Neural crest cell (in vitro differentiated cells): ENCODE results near the gene SLC17A3. TPM values are rescaled to one million over a fixed set of nuclear protein-coding genes. Genes with fewer than 3 reads are reported as not detected.

Experiments used
- DNase-seq: peaks from one replicate; pipeline ENCODE4 v3.0.0; 2021; ENCODE audit warnings: low read depth, mixed read lengths, low spot score
- H3K27ac Mint-ChIP-seq: one replicate; pipeline ENCODE4 v1.8.0; 2021; ENCODE audit warnings: mild to moderate bottlenecking, mixed read lengths; ENCODE audit not compliant: unreplicated experiment
- H3K27me3 Mint-ChIP-seq: 2 replicates; pipeline ENCODE4 v1.8.0; 2021; ENCODE audit warnings: low read depth, mild to moderate bottlenecking, mixed read lengths
- H3K36me3 Mint-ChIP-seq: 2 replicates; pipeline ENCODE4 v1.8.0; 2021; ENCODE audit warnings: low read depth, mild to moderate bottlenecking, mixed read lengths
- H3K4me1 Mint-ChIP-seq: 2 replicates; pipeline ENCODE4 v1.8.0; 2021; ENCODE audit warnings: mixed read lengths
- H3K4me3 Mint-ChIP-seq: one replicate; pipeline ENCODE4 v1.8.0; 2021; ENCODE audit warnings: mild to moderate bottlenecking, mixed read lengths
- H3K9me3 Mint-ChIP-seq: 2 replicates; pipeline ENCODE4 v1.8.0; 2021; ENCODE audit warnings: mixed read lengths
- total RNA-seq: library from RNA; stranded (reverse); gene quantifications from 2 replicates; pipeline ENCODE4 v1.2.1, GENCODE V29; 2021
- TF ChIP-seq, protein P1 (sequence below): fragments of 200-600 bp; sonication (generic); conservative IDR thresholded peaks from 2 replicates; pipeline ENCODE4 v1.5.0; 2021; ENCODE audit warnings: antibody characterized with exemption, mild to moderate bottlenecking

Gene SLC17A3
- total RNA-seq, 1 donor from 2014 or later, result not detected

DNA sequence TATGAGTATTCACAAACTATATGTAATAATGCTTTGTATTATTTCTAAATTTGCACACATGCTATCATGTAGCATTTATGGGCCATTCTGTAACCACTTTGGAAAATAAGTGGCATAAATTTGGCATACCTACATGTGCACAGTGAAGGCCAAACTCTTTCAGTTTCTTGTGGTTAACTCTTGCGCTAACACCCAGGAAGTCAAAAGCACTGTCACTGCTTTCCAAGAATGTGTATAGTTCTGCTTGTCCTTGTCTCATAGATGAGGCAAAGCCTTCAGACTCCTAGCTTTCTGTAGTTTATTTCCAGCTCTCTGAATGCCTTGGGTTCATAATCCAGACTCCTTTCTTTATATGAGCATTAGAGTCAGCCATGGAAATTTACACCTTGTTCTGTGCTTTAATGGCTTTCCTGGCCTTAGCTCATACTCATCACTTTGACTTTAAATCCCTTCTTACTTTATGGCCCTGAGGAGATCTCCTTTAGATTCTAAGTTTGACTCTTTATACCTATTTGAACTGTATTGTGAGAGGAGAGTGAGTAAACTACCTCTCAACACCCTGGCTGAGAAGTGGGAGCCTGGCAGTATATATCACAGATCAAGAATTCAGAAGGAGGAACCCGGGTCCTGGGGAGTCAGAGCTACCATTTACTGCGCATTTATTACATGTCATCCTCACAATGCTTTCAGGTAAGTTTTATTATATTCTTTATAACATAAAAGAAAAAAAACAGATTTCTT, 949 bp upstream of the SLC17A3 start:
- no peaks in the 10 kb centered on the region for H3K36me3 Mint-ChIP-seq
- TF ChIP-seq, protein P1, sequence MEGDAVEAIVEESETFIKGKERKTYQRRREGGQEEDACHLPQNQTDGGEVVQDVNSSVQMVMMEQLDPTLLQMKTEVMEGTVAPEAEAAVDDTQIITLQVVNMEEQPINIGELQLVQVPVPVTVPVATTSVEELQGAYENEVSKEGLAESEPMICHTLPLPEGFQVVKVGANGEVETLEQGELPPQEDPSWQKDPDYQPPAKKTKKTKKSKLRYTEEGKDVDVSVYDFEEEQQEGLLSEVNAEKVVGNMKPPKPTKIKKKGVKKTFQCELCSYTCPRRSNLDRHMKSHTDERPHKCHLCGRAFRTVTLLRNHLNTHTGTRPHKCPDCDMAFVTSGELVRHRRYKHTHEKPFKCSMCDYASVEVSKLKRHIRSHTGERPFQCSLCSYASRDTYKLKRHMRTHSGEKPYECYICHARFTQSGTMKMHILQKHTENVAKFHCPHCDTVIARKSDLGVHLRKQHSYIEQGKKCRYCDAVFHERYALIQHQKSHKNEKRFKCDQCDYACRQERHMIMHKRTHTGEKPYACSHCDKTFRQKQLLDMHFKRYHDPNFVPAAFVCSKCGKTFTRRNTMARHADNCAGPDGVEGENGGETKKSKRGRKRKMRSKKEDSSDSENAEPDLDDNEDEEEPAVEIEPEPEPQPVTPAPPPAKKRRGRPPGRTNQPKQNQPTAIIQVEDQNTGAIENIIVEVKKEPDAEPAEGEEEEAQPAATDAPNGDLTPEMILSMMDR, result no peak
- no peak overlapping the region for H3K27ac Mint-ChIP-seq
- H3K4me1 Mint-ChIP-seq, result no peaks in the 10 kb centered on the region
- H3K4me3 Mint-ChIP-seq, result no peak overlapping the region
- no peak for DNase-seq
- H3K9me3 Mint-ChIP-seq, result peaks cover 3% of the 10 kb centered on the region
- no peaks in the 10 kb centered on the region for H3K27me3 Mint-ChIP-seq

DNA sequence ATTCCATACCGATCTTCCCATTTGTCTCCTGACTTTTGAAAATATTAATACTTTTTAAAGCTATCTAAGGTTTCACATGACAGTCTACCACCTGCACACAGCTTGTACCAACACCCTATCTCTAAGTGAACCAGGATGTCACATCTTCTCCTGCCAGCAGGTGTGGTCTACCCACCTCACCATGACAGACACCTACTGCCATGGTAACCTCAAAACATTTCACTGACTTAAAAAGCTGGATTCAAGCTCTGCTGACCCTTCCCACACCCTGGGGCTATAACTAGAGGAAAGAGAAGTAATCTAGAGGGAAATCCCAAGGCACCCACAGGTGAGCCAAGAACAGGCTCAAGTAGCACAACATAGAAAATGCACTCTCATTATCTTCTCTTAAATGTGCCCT, 1.2 kb downstream of the SLC17A3 start:
- H3K4me1 Mint-ChIP-seq, result no peaks in the 10 kb centered on the region
- no peak overlapping the region for H3K4me3 Mint-ChIP-seq
- H3K9me3 Mint-ChIP-seq, result peaks cover 3% of the 10 kb centered on the region
- TF ChIP-seq, protein P1, result no peak
- no peak for DNase-seq
- H3K27me3 Mint-ChIP-seq, result no peaks in the 10 kb centered on the region
- no peak overlapping the region for H3K27ac Mint-ChIP-seq
- no peaks in the 10 kb centered on the region for H3K36me3 Mint-ChIP-seq

DNA sequence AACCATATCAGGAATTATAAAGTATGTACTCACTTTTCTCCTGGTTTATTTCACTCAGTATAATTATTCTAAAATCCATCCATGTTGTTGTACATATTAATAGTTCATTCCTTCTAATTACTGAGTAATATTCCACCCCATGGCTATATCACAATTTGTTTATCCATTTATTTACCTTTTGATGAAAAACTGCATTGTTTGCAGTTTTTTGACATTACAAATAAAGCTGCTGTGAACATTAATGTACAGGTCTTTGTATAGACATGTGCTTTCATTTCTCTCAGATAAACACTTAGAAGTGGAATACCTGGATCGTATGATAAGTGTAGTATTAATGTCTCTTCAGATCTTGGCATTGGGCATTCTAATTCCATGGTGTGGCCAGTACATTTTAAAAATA, 4.2 kb downstream of the SLC17A3 start:
- Mint-ChIP-seq H3K36me3 (no peaks in the 10 kb centered on the region), H3K4me3 (no peak overlapping the region), H3K4me1 (no peaks in the 10 kb centered on the region), H3K27me3 (no peaks in the 10 kb centered on the region), H3K9me3 (peaks cover 3% of the 10 kb centered on the region), H3K27ac (no peak overlapping the region)
- TF ChIP-seq, protein P1, result no peak
- no peak for DNase-seq

DNA sequence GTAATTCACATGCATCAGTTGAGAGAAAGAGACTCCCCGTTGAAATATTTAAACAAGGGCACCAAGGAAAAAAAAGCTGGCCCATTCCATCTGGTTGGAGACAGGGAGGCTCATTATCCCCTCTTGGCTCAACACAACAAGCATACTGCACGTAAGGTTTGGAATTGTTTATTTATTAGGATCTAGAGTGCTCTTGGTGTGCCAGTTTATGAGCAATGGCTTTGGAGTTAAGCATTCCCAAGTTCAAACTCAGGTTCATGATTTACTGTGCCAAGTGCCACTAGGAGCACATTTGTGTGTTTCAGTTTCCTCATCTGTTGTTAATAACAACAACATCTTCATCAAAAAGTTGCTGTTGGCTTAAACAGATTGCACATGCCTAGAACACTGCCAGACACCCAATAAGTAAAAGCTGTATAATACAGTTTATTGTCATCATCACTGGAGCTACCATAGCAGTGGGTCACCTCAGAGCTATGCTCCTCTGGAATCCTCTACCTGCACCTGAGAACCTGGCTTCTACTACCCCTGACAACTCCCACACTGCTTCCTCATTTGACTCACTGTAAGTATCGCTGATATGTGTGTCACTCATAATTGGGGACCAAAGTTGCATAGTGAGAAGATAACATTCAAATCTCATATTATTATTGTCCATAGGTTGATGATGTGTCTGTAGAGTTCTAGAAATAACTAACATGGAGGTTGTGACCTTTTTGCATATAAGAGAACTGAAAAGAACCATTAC, 5.4 kb downstream of the SLC17A3 start:
- no peaks in the 10 kb centered on the region for H3K36me3 Mint-ChIP-seq
- no peak overlapping the region for H3K27ac Mint-ChIP-seq
- H3K27me3 Mint-ChIP-seq, result peaks cover 2% of the 10 kb centered on the region
- TF ChIP-seq, protein P1, result no peak
- H3K4me1 Mint-ChIP-seq, result no peaks in the 10 kb centered on the region
- DNase-seq, result no peak
- no peak overlapping the region for H3K4me3 Mint-ChIP-seq
- H3K9me3 Mint-ChIP-seq, result peaks cover 10% of the 10 kb centered on the region

DNA sequence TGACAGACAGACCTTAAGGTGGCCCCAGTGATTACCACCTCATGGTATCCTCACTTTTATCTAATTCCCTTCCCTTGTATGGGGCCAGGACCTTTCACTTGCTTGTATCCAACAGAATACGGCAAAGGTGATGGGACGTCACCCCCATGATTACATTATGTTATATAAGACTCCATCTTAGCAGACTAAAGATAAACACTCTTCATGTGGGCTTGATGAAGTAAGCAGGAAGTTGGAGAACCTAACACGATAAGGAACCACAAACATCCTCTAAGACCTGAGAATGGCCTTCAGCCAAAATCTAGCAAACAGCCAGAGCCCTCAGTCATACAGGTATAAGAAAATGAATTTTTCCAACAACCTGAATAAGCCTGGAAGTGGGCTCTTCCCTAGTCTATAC, 8.0 kb downstream of the SLC17A3 start:
- no peaks in the 10 kb centered on the region for H3K4me1 Mint-ChIP-seq
- H3K27me3 Mint-ChIP-seq, result peaks cover 2% of the 10 kb centered on the region
- H3K4me3 Mint-ChIP-seq, result no peak overlapping the region
- TF ChIP-seq, protein P1, result no peak
- no peak for DNase-seq
- H3K27ac Mint-ChIP-seq, result no peak overlapping the region
- no peaks in the 10 kb centered on the region for H3K36me3 Mint-ChIP-seq
- H3K9me3 Mint-ChIP-seq, result peaks cover 7% of the 10 kb centered on the region
